Right lobe of liver (tissue), 4 donors: ENCODE data around the gene RGS6.

ENCODE experiments used
- CTCF ChIP-seq, 4 donors: fragments of 200-600 bp in 3 of 4; fragments of 450-650 bp in 1 of 4; IDR thresholded peaks; one replicate each; pipeline versions ENCODE4 v1.5.1 to v1.8.0; 2016 to 2022; ENCODE audit warnings: antibody characterized with exemption in 4 of 4, mild to moderate bottlenecking in 2 of 4
- POLR2A ChIP-seq: fragments of 450-650 bp; IDR thresholded peaks from one replicate; pipeline ENCODE4 v1.6.1; 2017; ENCODE audit warnings: antibody characterized with exemption, mild to moderate bottlenecking
- donor health status: DM: no; HTN: no; CAD: no.
- donor health status: DM: no; HTN: no; CAD: no.
- donor health status: DM: no; HTN: yes; CAD: no.

- TF ChIP-seq CTCF (IDR thresholded peaks at IDR 0.05) = no peak
- no peak for TF ChIP-seq POLR2A
These were observed 78.2 kb downstream of the RGS6 start for GRCh38 chr14:72010474-72010873.
